HL-60 (cell line): ENCODE measurements around the gene ZSWIM8.

Experiments
- CTCF ChIP-seq: IDR thresholded peaks from one replicate; pipeline ENCODE4 v1.5.1; 2011; ENCODE audit warnings: low read length, control low read depth, inconsistent platforms; ENCODE audit not compliant: insufficient read depth
- POLR2AphosphoS5 ChIP-seq: IDR thresholded peaks from 2 replicates; pipeline ENCODE4 v1.6.1; 2012; ENCODE audit warnings: low read depth

GRCh38 chr10:73788864-73789658 lies 3.7 kb downstream of the ZSWIM8 start:
- TF ChIP-seq CTCF (no peak), POLR2AphosphoS5 (no peak)
